ENCODE measurements around the gene B4GALNT1.

GRCh38 chr12:57631566-57632072, 1.4 kb downstream of the B4GALNT1 start:
- TF ChIP-seq CTCF (IDR thresholded peaks at IDR 0.05) (no peak), RAD21 (conservative IDR thresholded peaks at IDR 0.05 in 1 of 2, IDR thresholded peaks at IDR 0.05 in 1 of 2) (no peak), NPAS2 (CRISPR knock-in tag; IDR thresholded peaks at IDR 0.05; ENCODE audit: borderline replicate concordance) (no peak), BHLHE40 (IDR thresholded peaks at IDR 0.05; ENCODE audit: low read depth, low read length) (no peak), MAX (IDR thresholded peaks at IDR 0.05) (no peak), CEBPB (IDR thresholded peaks at IDR 0.05) (no peak)

Measured in A549 (cell line).